ENCODE results near the gene IGF2R. TPM values are rescaled to one million over a fixed set of nuclear protein-coding genes. Genes with fewer than 3 reads are reported as not detected.

Gene IGF2R
- total and polyA plus RNA-seq, 2 of the 13 experiments (the other 11 are each of a cell fraction or from before 2014, with no cell fraction given): 38.3 to 70.0 TPM

DNA sequence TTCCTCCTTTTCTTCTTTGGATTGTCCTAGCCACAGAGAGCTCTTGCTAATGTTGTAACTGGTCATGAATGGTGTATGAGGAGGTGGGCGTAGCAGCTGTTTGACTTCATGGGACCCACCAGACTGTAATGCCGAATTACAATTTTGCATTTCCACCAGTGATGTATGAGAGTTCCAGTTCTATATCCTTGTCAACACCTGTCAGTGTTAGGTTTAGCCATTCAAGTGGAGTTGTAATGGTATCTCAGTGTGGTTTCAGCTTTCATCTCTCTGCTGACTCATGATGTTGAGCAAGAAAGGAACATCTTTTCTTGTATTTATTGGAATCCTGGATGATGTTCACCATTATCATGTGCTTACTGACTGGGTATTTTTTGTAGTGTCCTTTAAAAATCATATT, 5.1 kb downstream of the IGF2R start (continued):
- TF ChIP-seq, protein P1, sequence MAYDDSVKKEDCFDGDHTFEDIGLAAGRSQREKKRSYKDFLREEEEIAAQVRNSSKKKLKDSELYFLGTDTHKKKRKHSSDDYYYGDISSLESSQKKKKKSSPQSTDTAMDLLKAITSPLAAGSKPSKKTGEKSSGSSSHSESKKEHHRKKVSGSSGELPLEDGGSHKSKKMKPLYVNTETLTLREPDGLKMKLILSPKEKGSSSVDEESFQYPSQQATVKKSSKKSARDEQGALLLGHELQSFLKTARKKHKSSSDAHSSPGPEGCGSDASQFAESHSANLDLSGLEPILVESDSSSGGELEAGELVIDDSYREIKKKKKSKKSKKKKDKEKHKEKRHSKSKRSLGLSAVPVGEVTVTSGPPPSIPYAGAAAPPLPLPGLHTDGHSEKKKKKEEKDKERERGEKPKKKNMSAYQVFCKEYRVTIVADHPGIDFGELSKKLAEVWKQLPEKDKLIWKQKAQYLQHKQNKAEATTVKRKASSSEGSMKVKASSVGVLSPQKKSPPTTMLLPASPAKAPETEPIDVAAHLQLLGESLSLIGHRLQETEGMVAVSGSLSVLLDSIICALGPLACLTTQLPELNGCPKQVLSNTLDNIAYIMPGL (CRISPR knock-in tag; IDR thresholded peaks at IDR 0.05; ENCODE audit: borderline replicate concordance in 1 of 2, low read depth in 1 of 2): no peak
- TF ChIP-seq SP2 (CRISPR knock-in tag; IDR thresholded peaks at IDR 0.05) (no peak), CEBPB (IDR thresholded peaks at IDR 0.05; ENCODE audit: borderline replicate concordance, low read depth, low read length) (peak; percentile 77; the same call in 1 of the 2 replicates), ZNF24 (IDR thresholded peaks at IDR 0.05) (no peak), KLF13 (CRISPR knock-in tag; IDR thresholded peaks at IDR 0.05) (no peak), RFX5 (IDR thresholded peaks at IDR 0.05; ENCODE audit: low read depth, low read length) (no peak), MZF1 (CRISPR knock-in tag; IDR thresholded peaks at IDR 0.05; ENCODE audit: borderline replicate concordance) (no peak), MAF1 (CRISPR knock-in tag; IDR thresholded peaks at IDR 0.05; ENCODE audit: borderline replicate concordance) (no peak), ETV5 (CRISPR knock-in tag; IDR thresholded peaks at IDR 0.05; ENCODE audit: borderline replicate concordance) (no peak), ZNF850 (CRISPR knock-in tag; conservative IDR thresholded peaks at IDR 0.05) (no peak), ZNF383 (CRISPR knock-in tag; IDR thresholded peaks at IDR 0.05; ENCODE audit: borderline replicate concordance) (no peak), ZNF136 (CRISPR knock-in tag; IDR thresholded peaks at IDR 0.05; ENCODE audit: low read depth) (no peak), POLR2AphosphoS5 (IDR thresholded peaks at IDR 0.05; ENCODE audit: low read depth, low read length) (no peak), FOSL1 (CRISPR knock-in tag; IDR thresholded peaks at IDR 0.05; ENCODE audit: borderline replicate concordance) (peak; percentile 44; the same call in 1 of the 2 replicates), ZIK1 (CRISPR knock-in tag; IDR thresholded peaks at IDR 0.05; ENCODE audit: borderline replicate concordance, low read depth) (no peak), SRSF1 (optimal IDR thresholded peaks at IDR 0.05; ENCODE audit: low read depth, low read length) (no peak), MXD4 (CRISPR knock-in tag; IDR thresholded peaks at IDR 0.05) (no peak), FOXJ3 (CRISPR knock-in tag; IDR thresholded peaks at IDR 0.05; ENCODE audit: borderline replicate concordance) (no peak), PAX8 (CRISPR knock-in tag; IDR thresholded peaks at IDR 0.05; ENCODE audit: borderline replicate concordance) (no peak), HIVEP1 (CRISPR knock-in tag; IDR thresholded peaks at IDR 0.05) (no peak), DR1 (CRISPR knock-in tag; IDR thresholded peaks at IDR 0.05) (no peak)
- TF ChIP-seq, protein P2, sequence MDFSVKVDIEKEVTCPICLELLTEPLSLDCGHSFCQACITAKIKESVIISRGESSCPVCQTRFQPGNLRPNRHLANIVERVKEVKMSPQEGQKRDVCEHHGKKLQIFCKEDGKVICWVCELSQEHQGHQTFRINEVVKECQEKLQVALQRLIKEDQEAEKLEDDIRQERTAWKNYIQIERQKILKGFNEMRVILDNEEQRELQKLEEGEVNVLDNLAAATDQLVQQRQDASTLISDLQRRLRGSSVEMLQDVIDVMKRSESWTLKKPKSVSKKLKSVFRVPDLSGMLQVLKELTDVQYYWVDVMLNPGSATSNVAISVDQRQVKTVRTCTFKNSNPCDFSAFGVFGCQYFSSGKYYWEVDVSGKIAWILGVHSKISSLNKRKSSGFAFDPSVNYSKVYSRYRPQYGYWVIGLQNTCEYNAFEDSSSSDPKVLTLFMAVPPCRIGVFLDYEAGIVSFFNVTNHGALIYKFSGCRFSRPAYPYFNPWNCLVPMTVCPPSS (IDR thresholded peaks at IDR 0.05): no peak

Data from HepG2 (cell line).